IMR-90 (cell line): ENCODE measurements around the gene TWSG1. TPM values are rescaled to one million over a fixed set of nuclear protein-coding genes. Genes with fewer than 3 reads are reported as not detected.

ENCODE experiments used
- ATAC-seq: fragments of 200-7000 bp; cut with Tn5 transposase; 2 replicates; pipeline ENCODE4 v1.9.1; 2020; ENCODE audit warnings: low read depth, mild to moderate bottlenecking, moderate library complexity
- BruUV-seq: library from RNA; stranded (reverse); fragments of 400-500 nt; replicated peaks from 2 replicates; lab custom pipeline; 2021; lab: Mats Ljungman, UMichigan
- CTCF ChIA-PET: fragments of 300-600 bp; formaldehyde crosslinking; extraction: SDS; loops from one replicate; lab custom pipeline; 2021; ENCODE audit warnings: antibody characterized with exemption; lab: Yijun Ruan, JAX
- POLR2A ChIA-PET: fragments of 300-600 bp; sonication (Branson Sonifier 250); formaldehyde crosslinking; loops from one replicate; lab custom pipeline; 2022; ENCODE audit warnings: antibody characterized with exemption; ENCODE audit not compliant: unreplicated experiment; lab: Charles Lee
- DNase-seq: peaks from one replicate; pipeline ENCODE4 v3.0.0; 2013
- H2AFZ ChIP-seq: replicated peaks from 2 replicates; pipeline ENCODE3; 2013; ENCODE audit warnings: low read length, mild to moderate bottlenecking; ENCODE audit not compliant: poor library complexity
- H2AK5ac ChIP-seq: 2 replicates; pipeline ENCODE4 v1.6.1; 2013; ENCODE audit warnings: low read depth, low read length, inconsistent platforms
- H2AK9ac ChIP-seq: replicated peaks from 2 replicates; pipeline ENCODE3; 2013; ENCODE audit warnings: mild to moderate bottlenecking, low read depth, low read length, moderate library complexity; ENCODE audit not compliant: poor library complexity
- H2BK120ac ChIP-seq: 2 replicates; pipeline ENCODE4 v1.6.1; 2013; ENCODE audit warnings: low read depth, low read length, inconsistent platforms
- H2BK15ac ChIP-seq: 3 replicates; pipeline ENCODE4 v1.6.1; 2013; ENCODE audit warnings: low read depth, low read length, inconsistent platforms
- H2BK20ac ChIP-seq: 2 replicates; pipeline ENCODE4 v1.6.1; 2013; ENCODE audit warnings: low read depth, mild to moderate bottlenecking, inconsistent platforms, low read length, moderate library complexity
- H2BK5ac ChIP-seq: 2 replicates; pipeline ENCODE4 v1.6.1; 2013; ENCODE audit warnings: mild to moderate bottlenecking, low read depth, low read length, inconsistent platforms; ENCODE audit not compliant: poor library complexity, severe bottlenecking
- H3K14ac ChIP-seq: replicated peaks from 2 replicates; pipeline ENCODE4 v1.6.1; 2013; ENCODE audit warnings: low read depth, low read length, inconsistent platforms
- H3K18ac ChIP-seq: 2 replicates; pipeline ENCODE4 v1.6.1; 2013; ENCODE audit warnings: low read depth, low read length, control low read depth
- H3K23ac ChIP-seq: 2 replicates; pipeline ENCODE4 v1.6.1; 2013; ENCODE audit warnings: low read depth, low read length, inconsistent platforms
- H3K27ac ChIP-seq: 2 replicates; pipeline ENCODE4 v1.5.1; 2013; ENCODE audit warnings: mild to moderate bottlenecking, control low read depth, low read length; ENCODE audit not compliant: insufficient read depth
- H3K27me3 ChIP-seq: 2 replicates; pipeline ENCODE4 v1.6.1; 2013; ENCODE audit warnings: low read length; ENCODE audit not compliant: control insufficient read depth, insufficient read depth
- H3K36me3 ChIP-seq: 2 replicates; pipeline ENCODE4 v1.6.1; 2013; ENCODE audit warnings: low read length, mixed read lengths; ENCODE audit not compliant: control insufficient read depth, insufficient read depth
- H3K4ac ChIP-seq: 2 replicates; pipeline ENCODE4 v1.6.1; 2013; ENCODE audit warnings: low read depth, low read length, inconsistent platforms
- H3K4me1 ChIP-seq: 2 replicates; pipeline ENCODE4 v1.6.1; 2013; ENCODE audit warnings: low read length, mixed read lengths; ENCODE audit not compliant: control insufficient read depth, insufficient read depth
- H3K4me2 ChIP-seq: 2 replicates; pipeline ENCODE4 v1.6.1; 2013; ENCODE audit warnings: low read depth, mild to moderate bottlenecking, control low read depth, low read length, moderate library complexity
- H3K4me3 ChIP-seq: 2 replicates; pipeline ENCODE4 v1.5.1; 2013; ENCODE audit warnings: low read depth, mild to moderate bottlenecking, control low read depth, low read length, moderate library complexity; ENCODE audit not compliant: insufficient read depth
- H3K56ac ChIP-seq: 2 replicates; pipeline ENCODE4 v1.6.1; 2013; ENCODE audit warnings: low read length, inconsistent platforms; ENCODE audit not compliant: insufficient read depth; ENCODE audit errors: extremely low read depth
- H3K79me1 ChIP-seq, 2 experiments: 2 replicates each; pipeline ENCODE4 v1.6.1; 2013; ENCODE audit warnings: low read length in 2 of 2, inconsistent platforms in 1 of 2, low read depth in 1 of 2
- H3K9ac ChIP-seq: 2 replicates; pipeline ENCODE4 v1.6.1; 2013; ENCODE audit warnings: low read depth, low read length, control low read depth
- H3K9me1 ChIP-seq: 2 replicates; pipeline ENCODE4 v1.6.1; 2013; ENCODE audit warnings: low read length, inconsistent platforms; ENCODE audit not compliant: insufficient read depth
- H3K9me3 ChIP-seq: 2 replicates; pipeline ENCODE4 v1.6.1; 2013; ENCODE audit warnings: low read length; ENCODE audit not compliant: control insufficient read depth, insufficient read depth
- H4K20me1 ChIP-seq: 2 replicates; pipeline ENCODE4 v1.6.1; 2013; ENCODE audit warnings: low read length, inconsistent platforms; ENCODE audit not compliant: insufficient read depth
- H4K5ac ChIP-seq: 2 replicates; pipeline ENCODE4 v1.6.1; 2013; ENCODE audit warnings: mild to moderate bottlenecking, low read depth, low read length, control low read depth
- H4K8ac ChIP-seq, 2 experiments: 2 replicates each; pipeline ENCODE4 v1.6.1; 2013; ENCODE audit warnings: low read depth in 2 of 2, low read length in 2 of 2, control low read depth in 1 of 2, inconsistent platforms in 1 of 2
- H4K91ac ChIP-seq: 2 replicates; pipeline ENCODE4 v1.6.1; 2013; ENCODE audit warnings: low read depth, low read length, inconsistent platforms; ENCODE audit not compliant: insufficient read depth
- BHLHE40 ChIP-seq: fragments of 150-350 bp; IDR thresholded peaks from 2 replicates; pipeline ENCODE4 v1.6.1; 2016; ENCODE audit warnings: mild to moderate bottlenecking, low read depth, low read length
- CEBPB ChIP-seq: IDR thresholded peaks from 2 replicates; pipeline ENCODE4 v1.6.1; 2012; ENCODE audit warnings: low read depth, low read length, improper control_type of control experiment
- CHD1 ChIP-seq: IDR thresholded peaks from 2 replicates; pipeline ENCODE4 v1.6.1; 2012; ENCODE audit warnings: low read depth, low read length, improper control_type of control experiment
- FOS ChIP-seq: fragments of 150-350 bp; IDR thresholded peaks from 2 replicates; pipeline ENCODE4 v1.6.1; 2016; ENCODE audit warnings: low read depth, low read length
- MAFK ChIP-seq: IDR thresholded peaks from 2 replicates; pipeline ENCODE4 v1.6.1; 2012; ENCODE audit warnings: low read depth, low read length, improper control_type of control experiment
- MAZ ChIP-seq: IDR thresholded peaks from 2 replicates; pipeline ENCODE4 v1.6.1; 2012; ENCODE audit warnings: low read depth, mild to moderate bottlenecking, low read length, improper control_type of control experiment, moderate library complexity, borderline replicate concordance
- MXI1 ChIP-seq: IDR thresholded peaks from 2 replicates; pipeline ENCODE4 v1.6.1; 2012; ENCODE audit warnings: low read depth, mild to moderate bottlenecking, low read length, moderate library complexity, borderline replicate concordance
- NFE2L2 ChIP-seq: fragments of 150-350 bp; IDR thresholded peaks from 2 replicates; pipeline ENCODE4 v1.6.1; 2016; ENCODE audit warnings: low read depth, mild to moderate bottlenecking, low read length
- POLR2A ChIP-seq: IDR thresholded peaks from 2 replicates; pipeline ENCODE4 v1.6.1; 2012; ENCODE audit warnings: mild to moderate bottlenecking, low read depth, low read length
- RAD21 ChIP-seq: IDR thresholded peaks from 2 replicates; pipeline ENCODE4 v1.6.1; 2012; ENCODE audit warnings: low read length, improper control_type of control experiment
- RCOR1 ChIP-seq: IDR thresholded peaks from 2 replicates; pipeline ENCODE4 v1.6.1; 2012; ENCODE audit warnings: mild to moderate bottlenecking, low read length, improper control_type of control experiment; ENCODE audit not compliant: insufficient replicate concordance
- RFX5 ChIP-seq: IDR thresholded peaks from 2 replicates; pipeline ENCODE4 v1.8.0; 2012; ENCODE audit warnings: low read depth, mild to moderate bottlenecking, low read length, moderate library complexity
- SMC3 ChIP-seq: fragments of 150-350 bp; IDR thresholded peaks from 2 replicates; pipeline ENCODE4 v1.6.1; 2016; ENCODE audit warnings: low read depth, mild to moderate bottlenecking, antibody characterized with exemption, low read length, moderate library complexity
- WGBS, 2 experiments: methylation state at CpG; one replicate each; pipeline versions ENCODE4 v1.1.5 to v1.1.7; 2013; ENCODE audit warnings: missing lambda C conversion rate in 2 of 2; ENCODE audit not compliant: insufficient read length in 1 of 2; ENCODE audit errors: extremely low coverage in 2 of 2; 5-methylcytosine and 5-hydroxymethylcytosine counted together
- dilution Hi-C: fragments of 300-500 bp; cut with HindIII; formaldehyde crosslinking; loops from one replicate; pipeline ENCODE4 v1.14.3; 2018; ENCODE audit warnings: low sequenced_read_pairs; ENCODE audit not compliant: unreplicated experiment
- in situ Hi-C: fragments of 300-500 bp; cut with MboI; formaldehyde crosslinking; loops from 3 replicates; pipeline ENCODE4 v1.14.3; 2019; ENCODE audit warnings: low sequenced_read_pairs, inconsistent platforms, mixed read lengths
- intact Hi-C: fragments of 100-400 bp; cut with micrococcal nuclease; formaldehyde crosslinking; loops from 2 replicates; pipeline ENCODE4 v1.10.0; 2022
- polyA plus RNA-seq, 3 experiments: library from polyadenylated mRNA; depleted of rRNA; stranded (reverse); fragments of >200 nt; gene quantifications; 2 replicates each; pipeline ENCODE4 v1.2.3, GENCODE V29; 2012; ENCODE audit warnings: low replicate concordance in 1 of 3
- total RNA-seq: library from RNA; depleted of rRNA; stranded (reverse); fragments of >200 nt; gene quantifications from 2 replicates; pipeline ENCODE4 v1.2.3, GENCODE V29; 2012
- TF ChIP-seq, protein P1 (sequence below): conservative IDR thresholded peaks from 2 replicates; pipeline ENCODE4 v1.5.1; 2012; ENCODE audit warnings: mild to moderate bottlenecking, low read depth, low read length, improper control_type of control experiment
- TF ChIP-seq, protein P2 (sequence below): fragments of 150-350 bp; IDR thresholded peaks from 2 replicates; pipeline ENCODE4 v1.6.1; 2016; ENCODE audit warnings: low read depth, mild to moderate bottlenecking, low read length, moderate library complexity, borderline replicate concordance
- TF ChIP-seq, protein P3 (sequence below): fragments of 150-350 bp; IDR thresholded peaks from 2 replicates; pipeline ENCODE4 v1.6.1; 2017; ENCODE audit warnings: mild to moderate bottlenecking, antibody characterized with exemption, low read length, low read depth

The TWSG1 gene
- total and polyA plus RNA-seq, 2 of the 4 experiments (the other 2 are of a cell fraction) = 80.4 to 115 TPM

DNA sequence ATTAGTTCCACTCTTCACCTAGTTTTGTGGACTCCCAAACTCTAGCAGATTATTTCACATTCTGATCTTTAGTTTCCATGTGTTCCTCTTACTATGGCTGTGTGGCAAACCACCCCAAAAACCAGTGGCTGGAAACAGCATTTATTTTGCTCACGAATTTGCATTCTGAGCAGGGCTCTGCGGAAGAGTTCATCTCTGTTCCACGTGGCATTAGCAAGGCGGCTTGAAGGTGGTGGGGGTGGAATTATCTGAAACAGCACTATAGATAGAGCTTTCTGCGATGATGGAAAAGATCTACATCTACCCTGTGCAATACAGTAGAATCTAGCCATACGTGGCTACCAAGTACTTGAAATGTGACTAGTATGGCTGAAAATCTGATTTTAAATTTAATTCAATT is 5.9 kb downstream of the TWSG1 start:
- DNase-seq (no peak), ATAC-seq (no peak)
- Histone ChIP-seq H3K4me3 (no peak overlapping the region), H3K14ac (no peak overlapping the region), H3K18ac (no peak overlapping the region), H3K9me3 (no peaks in the 10 kb centered on the region), H3K36me3 (peaks cover 39% of the 10 kb centered on the region), H4K91ac (no peak overlapping the region), H3K4ac (no peak overlapping the region), H3K79me1 (peaks cover 27 to 69% of the 10 kb centered on the region in 2 experiments), H2AK9ac (no peak overlapping the region), H3K56ac (no peak overlapping the region), H2BK15ac (no peak overlapping the region), H3K27ac (no peak overlapping the region), H2BK20ac (no peak overlapping the region), H2BK120ac (no peak overlapping the region), H4K20me1 (peaks cover 41% of the 10 kb centered on the region), H3K27me3 (no peaks in the 10 kb centered on the region), H2BK5ac (no peak overlapping the region), H3K23ac (no peak overlapping the region), H4K8ac (no peak overlapping the region), H2AFZ (no peak overlapping the region), H3K9ac (no peak overlapping the region), H2AK5ac (no peak overlapping the region), H3K4me2 (no peak overlapping the region), H3K9me1 (peaks cover 6% of the 10 kb centered on the region), H4K5ac (no peak overlapping the region), H3K4me1 (peaks cover 7% of the 10 kb centered on the region)
- ChIA-PET POLR2A (interaction anchor here (0.6 kb wide), 1 partner anchor 11 kb away, joined by 12 read pairs; no protein-coding TSS in a partner anchor), CTCF (no interaction called here)
- BruUV-seq = no TSS peak
- in situ Hi-C loops = no loop called here
- dilution Hi-C loops = no loop called here
- TF ChIP-seq RAD21 = no peak
- no peak for TF ChIP-seq RCOR1
- TF ChIP-seq SMC3 = no peak
- no peak for TF ChIP-seq FOS
- TF ChIP-seq CHD1 = no peak
- TF ChIP-seq NFE2L2 = no peak
- TF ChIP-seq, protein P1, sequence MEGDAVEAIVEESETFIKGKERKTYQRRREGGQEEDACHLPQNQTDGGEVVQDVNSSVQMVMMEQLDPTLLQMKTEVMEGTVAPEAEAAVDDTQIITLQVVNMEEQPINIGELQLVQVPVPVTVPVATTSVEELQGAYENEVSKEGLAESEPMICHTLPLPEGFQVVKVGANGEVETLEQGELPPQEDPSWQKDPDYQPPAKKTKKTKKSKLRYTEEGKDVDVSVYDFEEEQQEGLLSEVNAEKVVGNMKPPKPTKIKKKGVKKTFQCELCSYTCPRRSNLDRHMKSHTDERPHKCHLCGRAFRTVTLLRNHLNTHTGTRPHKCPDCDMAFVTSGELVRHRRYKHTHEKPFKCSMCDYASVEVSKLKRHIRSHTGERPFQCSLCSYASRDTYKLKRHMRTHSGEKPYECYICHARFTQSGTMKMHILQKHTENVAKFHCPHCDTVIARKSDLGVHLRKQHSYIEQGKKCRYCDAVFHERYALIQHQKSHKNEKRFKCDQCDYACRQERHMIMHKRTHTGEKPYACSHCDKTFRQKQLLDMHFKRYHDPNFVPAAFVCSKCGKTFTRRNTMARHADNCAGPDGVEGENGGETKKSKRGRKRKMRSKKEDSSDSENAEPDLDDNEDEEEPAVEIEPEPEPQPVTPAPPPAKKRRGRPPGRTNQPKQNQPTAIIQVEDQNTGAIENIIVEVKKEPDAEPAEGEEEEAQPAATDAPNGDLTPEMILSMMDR = no peak
- no peak for TF ChIP-seq RFX5
- no peak for TF ChIP-seq POLR2A
- TF ChIP-seq MXI1 = no peak
- no peak for TF ChIP-seq MAZ
- no peak for TF ChIP-seq BHLHE40
- no peak for TF ChIP-seq CEBPB
- no peak for TF ChIP-seq MAFK
- TF ChIP-seq, protein P2, sequence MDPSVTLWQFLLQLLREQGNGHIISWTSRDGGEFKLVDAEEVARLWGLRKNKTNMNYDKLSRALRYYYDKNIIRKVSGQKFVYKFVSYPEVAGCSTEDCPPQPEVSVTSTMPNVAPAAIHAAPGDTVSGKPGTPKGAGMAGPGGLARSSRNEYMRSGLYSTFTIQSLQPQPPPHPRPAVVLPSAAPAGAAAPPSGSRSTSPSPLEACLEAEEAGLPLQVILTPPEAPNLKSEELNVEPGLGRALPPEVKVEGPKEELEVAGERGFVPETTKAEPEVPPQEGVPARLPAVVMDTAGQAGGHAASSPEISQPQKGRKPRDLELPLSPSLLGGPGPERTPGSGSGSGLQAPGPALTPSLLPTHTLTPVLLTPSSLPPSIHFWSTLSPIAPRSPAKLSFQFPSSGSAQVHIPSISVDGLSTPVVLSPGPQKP = no peak
- TF ChIP-seq, protein P3, sequence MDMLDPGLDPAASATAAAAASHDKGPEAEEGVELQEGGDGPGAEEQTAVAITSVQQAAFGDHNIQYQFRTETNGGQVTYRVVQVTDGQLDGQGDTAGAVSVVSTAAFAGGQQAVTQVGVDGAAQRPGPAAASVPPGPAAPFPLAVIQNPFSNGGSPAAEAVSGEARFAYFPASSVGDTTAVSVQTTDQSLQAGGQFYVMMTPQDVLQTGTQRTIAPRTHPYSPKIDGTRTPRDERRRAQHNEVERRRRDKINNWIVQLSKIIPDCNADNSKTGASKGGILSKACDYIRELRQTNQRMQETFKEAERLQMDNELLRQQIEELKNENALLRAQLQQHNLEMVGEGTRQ = no peak
- WGBS, 2 experiments = no CpG with 5 or more reads among the region's 6 CpGs
- intact Hi-C loops = no loop called here
